ENCODE data around the gene DSCAM.

- TF ChIP-seq CTCF (IDR thresholded peaks at IDR 0.05): no peak
- TF ChIP-seq POLR2A (IDR thresholded peaks at IDR 0.05): no peak
Observed at GRCh38 chr21:40165773-40166070, 681.2 kb downstream of the DSCAM start.
